SK-N-MC (cell line): ENCODE results near the gene RPA3.

Experiments
- DNase-seq: peaks from one replicate; pipeline ENCODE4 v3.0.0-alpha.2; 2011; ENCODE audit warnings: low read depth, low spot score
- H3K27ac ChIP-seq: fragments of 200-600 bp; sonication (generic); 2 replicates; pipeline ENCODE4 v1.5.1; 2016; ENCODE audit warnings: mixed run types
- H3K36me3 ChIP-seq: fragments of 200-600 bp; sonication (generic); 2 replicates; pipeline ENCODE4 v1.6.1; 2017; ENCODE audit warnings: antibody characterized with exemption, low read length, mixed read lengths; ENCODE audit not compliant: insufficient read depth
- H3K4me3 ChIP-seq: fragments of 200-600 bp; sonication (generic); 2 replicates; pipeline ENCODE4 v1.5.1; 2016
- H3K9ac ChIP-seq: fragments of 200-600 bp; sonication (generic); 2 replicates; pipeline ENCODE4 v1.8.0; 2017; ENCODE audit warnings: mixed run types, mixed read lengths; ENCODE audit not compliant: insufficient read length
- H3K9me3 ChIP-seq: fragments of 200-600 bp; sonication (generic); 2 replicates; pipeline ENCODE4 v1.6.1; 2017; ENCODE audit warnings: low read depth, mild to moderate bottlenecking, antibody characterized with exemption, low read length, moderate library complexity, mixed read lengths
- EZH2 ChIP-seq: fragments of 200-600 bp; sonication (generic); IDR thresholded peaks from one replicate; pipeline ENCODE4 v1.6.1; 2017; ENCODE audit warnings: antibody characterized with exemption
- FOXP2 ChIP-seq: optimal IDR thresholded peaks from 2 replicates; pipeline ENCODE3; 2011; ENCODE audit warnings: mild to moderate bottlenecking, moderate library complexity; ENCODE audit not compliant: insufficient read depth; ENCODE audit errors: extremely low read length, control extremely low read depth
- POLR2AphosphoS5 ChIP-seq: IDR thresholded peaks from 2 replicates; pipeline ENCODE4 v1.6.1; 2012; ENCODE audit warnings: mild to moderate bottlenecking, low read depth, low read length, borderline replicate concordance

The RPA3 gene

DNA sequence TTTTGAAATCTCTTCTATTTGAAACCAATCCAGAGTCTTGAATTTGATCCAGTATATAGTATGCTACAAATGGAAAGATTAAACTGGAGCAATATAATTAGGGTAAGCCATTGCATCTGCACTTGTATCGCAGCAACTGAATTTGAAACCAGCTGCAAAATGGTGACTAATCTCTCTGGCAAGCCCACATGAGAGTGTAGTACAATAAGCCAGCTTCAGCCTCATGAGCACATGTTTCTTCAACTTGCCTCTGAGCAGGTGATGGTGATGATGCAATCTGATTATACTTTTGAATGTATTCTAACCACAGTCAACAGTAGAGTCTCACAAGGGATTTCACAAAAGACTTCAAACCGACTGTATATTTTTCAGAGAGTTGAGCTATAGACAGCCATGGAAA is 829 bp upstream of the RPA3 start:
- Histone ChIP-seq H3K9ac (no peak overlapping the region), H3K27ac (no peak overlapping the region), H3K9me3 (no peaks in the 10 kb centered on the region), H3K4me3 (no peak overlapping the region), H3K36me3 (no peaks in the 10 kb centered on the region)
- TF ChIP-seq FOXP2 (no peak), POLR2AphosphoS5 (no peak), EZH2 (no peak)
- DNase-seq: no peak

DNA sequence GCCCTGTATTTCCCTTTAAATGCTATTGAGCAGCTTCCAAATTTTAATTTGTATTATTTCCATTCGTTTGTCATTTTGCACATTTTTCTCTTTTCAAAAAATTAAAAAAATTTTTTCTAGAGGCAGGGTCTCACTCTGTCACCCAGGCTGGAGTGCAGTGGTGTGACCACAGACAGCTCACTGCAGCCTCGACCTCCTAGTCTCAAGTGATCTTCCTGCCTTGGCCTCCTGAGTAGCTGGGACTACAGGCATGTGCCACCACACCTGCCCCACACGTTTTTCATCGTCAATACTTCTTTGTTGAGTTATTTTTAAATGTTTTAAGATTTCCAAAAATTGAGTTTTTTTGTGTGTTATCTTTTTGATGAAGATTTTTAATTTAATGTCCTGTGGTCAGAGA is 4.7 kb downstream of the RPA3 start:
- Histone ChIP-seq H3K9ac (no peak overlapping the region), H3K36me3 (no peaks in the 10 kb centered on the region), H3K9me3 (no peaks in the 10 kb centered on the region), H3K4me3 (no peak overlapping the region), H3K27ac (no peak overlapping the region)
- no peak for DNase-seq
- TF ChIP-seq EZH2 (no peak), FOXP2 (no peak), POLR2AphosphoS5 (no peak)

DNA sequence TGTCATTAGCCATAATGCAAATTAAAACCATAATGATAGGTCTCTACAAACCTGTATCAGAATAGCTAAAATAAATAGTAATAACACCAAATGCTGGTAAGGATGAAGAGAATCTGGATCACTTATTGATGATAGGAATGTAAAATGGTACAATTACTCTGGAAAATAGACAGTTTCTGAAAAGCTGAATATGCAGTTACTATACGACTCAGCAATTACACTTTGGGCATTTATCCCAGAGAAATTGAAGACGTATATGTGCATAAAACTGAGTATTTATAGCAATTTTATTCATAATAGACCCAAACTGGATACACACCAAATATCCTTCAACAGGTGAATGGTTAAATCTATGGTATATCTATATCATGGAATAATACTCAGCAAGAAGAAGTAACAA is 7.9 kb downstream of the RPA3 start:
- TF ChIP-seq POLR2AphosphoS5: no peak
- no peak for TF ChIP-seq FOXP2
- TF ChIP-seq EZH2: no peak
- no peak overlapping the region for H3K9ac ChIP-seq
- no peak overlapping the region for H3K4me3 ChIP-seq
- DNase-seq: no peak
- no peaks in the 10 kb centered on the region for H3K36me3 ChIP-seq
- H3K9me3 ChIP-seq: no peaks in the 10 kb centered on the region
- H3K27ac ChIP-seq: no peak overlapping the region

DNA sequence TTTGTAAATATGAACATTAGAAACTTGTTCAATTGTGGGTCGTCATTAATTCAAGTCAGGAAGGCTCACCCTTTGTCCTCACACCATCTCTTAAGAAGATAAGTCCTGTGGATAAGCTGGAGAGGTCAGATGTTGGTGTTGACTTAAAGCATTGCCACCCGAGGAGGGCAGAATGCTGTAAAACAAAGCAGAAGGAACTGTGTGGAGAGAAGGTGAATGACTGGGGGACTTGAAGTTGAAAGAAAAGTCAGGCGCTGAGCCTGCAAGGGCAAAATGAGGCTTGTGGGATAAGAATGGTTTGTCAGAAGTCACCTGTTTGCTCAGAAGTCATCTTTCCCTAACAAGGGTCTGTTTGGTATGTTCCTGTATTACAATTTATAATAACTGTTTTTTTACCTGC is 9.1 kb downstream of the RPA3 start:
- Histone ChIP-seq H3K9ac (no peak overlapping the region), H3K36me3 (no peaks in the 10 kb centered on the region), H3K27ac (no peak overlapping the region), H3K9me3 (no peaks in the 10 kb centered on the region), H3K4me3 (no peak overlapping the region)
- no peak for TF ChIP-seq FOXP2
- TF ChIP-seq EZH2: no peak
- TF ChIP-seq POLR2AphosphoS5: no peak
- DNase-seq: no peak

DNA sequence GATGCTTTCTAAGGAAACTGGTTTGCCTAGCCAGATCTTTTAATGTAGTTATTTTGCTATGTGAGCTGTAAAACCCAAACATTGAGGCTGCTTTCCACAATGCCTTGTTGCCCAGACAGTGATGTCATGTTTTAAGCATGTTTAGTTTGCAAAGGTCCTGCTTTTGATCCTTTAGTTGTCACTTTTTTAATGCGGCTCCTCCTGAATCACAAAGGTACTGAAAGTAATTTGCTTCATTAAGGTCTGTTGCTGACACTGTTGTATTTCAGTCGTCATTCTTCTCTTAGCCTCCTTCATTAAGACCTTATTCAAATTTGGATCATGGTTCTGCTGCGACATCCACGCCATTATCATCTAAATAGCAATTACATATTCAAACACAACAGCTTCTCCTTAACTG is 10.6 kb downstream of the RPA3 start:
- Histone ChIP-seq H3K27ac (no peak overlapping the region), H3K9me3 (no peaks in the 10 kb centered on the region), H3K9ac (no peak overlapping the region), H3K4me3 (no peak overlapping the region), H3K36me3 (no peaks in the 10 kb centered on the region)
- TF ChIP-seq FOXP2 (no peak), POLR2AphosphoS5 (no peak), EZH2 (no peak)
- DNase-seq: no peak

DNA sequence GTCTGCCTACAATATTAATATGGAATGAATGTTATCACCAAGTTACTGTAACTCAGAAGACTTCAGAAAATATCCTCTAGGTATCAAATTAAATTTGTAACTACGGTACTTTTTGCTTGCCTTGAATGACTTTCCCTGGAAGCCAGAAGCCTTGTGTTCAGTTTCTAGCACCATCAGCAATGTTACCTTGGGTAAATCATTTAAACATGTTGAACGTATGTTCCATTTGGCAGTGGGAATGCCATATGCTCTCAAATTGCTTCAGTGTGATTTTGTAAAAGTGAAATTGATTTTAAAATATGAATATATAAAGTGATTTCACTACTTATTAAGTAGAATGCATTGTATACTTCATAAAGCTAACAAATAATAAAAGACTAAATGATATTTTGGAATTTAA is 11.2 kb downstream of the RPA3 start:
- TF ChIP-seq FOXP2: no peak
- TF ChIP-seq EZH2: no peak
- TF ChIP-seq POLR2AphosphoS5: no peak
- DNase-seq: no peak
- H3K9me3 ChIP-seq: no peaks in the 10 kb centered on the region
- H3K36me3 ChIP-seq: no peaks in the 10 kb centered on the region
- no peak overlapping the region for H3K9ac ChIP-seq
- no peak overlapping the region for H3K27ac ChIP-seq
- H3K4me3 ChIP-seq: no peak overlapping the region

DNA sequence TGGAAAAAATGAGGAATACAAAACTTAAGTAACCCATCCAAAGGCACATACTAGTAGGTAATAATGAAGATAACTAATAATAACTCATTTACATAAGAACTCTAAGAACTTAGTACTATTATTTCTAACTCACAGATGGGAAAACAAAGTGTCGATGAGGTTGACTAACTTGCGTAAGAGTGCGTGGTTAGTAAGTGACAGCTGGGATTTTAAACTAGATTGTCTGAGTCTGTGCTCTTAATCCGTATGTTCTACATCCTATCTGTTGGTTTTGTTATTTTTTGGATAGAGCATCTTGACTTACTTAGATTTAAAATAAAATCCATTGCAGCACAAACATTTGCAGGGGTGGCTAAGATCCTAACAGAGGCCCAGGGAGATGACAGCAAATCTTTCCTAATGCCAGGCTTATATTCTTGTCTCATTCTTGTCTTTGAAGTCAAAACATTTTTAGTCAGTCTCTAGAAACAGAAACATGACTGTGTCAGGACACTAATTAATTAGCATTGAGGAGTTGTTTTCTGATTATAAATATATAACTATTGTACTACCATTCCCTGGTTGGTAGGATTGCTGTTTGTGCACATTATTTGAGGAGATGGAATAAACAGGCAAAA is 11.7 kb downstream of the RPA3 start:
- H3K4me3 ChIP-seq: no peak overlapping the region
- H3K9me3 ChIP-seq: no peaks in the 10 kb centered on the region
- H3K9ac ChIP-seq: no peak overlapping the region
- no peak overlapping the region for H3K27ac ChIP-seq
- no peaks in the 10 kb centered on the region for H3K36me3 ChIP-seq
- TF ChIP-seq FOXP2: no peak
- TF ChIP-seq EZH2: no peak
- no peak for TF ChIP-seq POLR2AphosphoS5
- DNase-seq: no peak

DNA sequence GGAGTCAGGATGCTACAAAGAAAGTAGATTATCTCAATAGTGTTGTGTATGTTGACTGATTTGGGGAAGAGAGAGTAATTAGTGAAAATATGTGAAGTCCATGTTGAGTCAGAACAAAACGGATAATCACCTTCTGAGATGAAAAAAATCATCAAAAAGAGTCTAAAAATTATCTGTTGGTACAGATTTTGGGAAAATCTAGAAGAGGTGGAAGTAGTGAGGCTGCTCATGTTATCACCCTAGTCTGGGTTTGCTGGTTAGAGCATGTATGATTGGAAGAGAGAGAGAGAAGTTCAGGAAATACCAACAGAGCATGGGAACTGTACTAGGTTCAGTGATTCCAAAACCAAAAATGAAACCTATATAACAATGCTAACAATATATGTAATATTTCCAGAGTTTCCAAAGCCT is 12.3 kb downstream of the RPA3 start:
- no peak overlapping the region for H3K4me3 ChIP-seq
- no peak overlapping the region for H3K9ac ChIP-seq
- TF ChIP-seq POLR2AphosphoS5: no peak
- TF ChIP-seq EZH2: no peak
- no peak for TF ChIP-seq FOXP2
- H3K36me3 ChIP-seq: no peaks in the 10 kb centered on the region
- no peak for DNase-seq
- no peaks in the 10 kb centered on the region for H3K9me3 ChIP-seq
- no peak overlapping the region for H3K27ac ChIP-seq

DNA sequence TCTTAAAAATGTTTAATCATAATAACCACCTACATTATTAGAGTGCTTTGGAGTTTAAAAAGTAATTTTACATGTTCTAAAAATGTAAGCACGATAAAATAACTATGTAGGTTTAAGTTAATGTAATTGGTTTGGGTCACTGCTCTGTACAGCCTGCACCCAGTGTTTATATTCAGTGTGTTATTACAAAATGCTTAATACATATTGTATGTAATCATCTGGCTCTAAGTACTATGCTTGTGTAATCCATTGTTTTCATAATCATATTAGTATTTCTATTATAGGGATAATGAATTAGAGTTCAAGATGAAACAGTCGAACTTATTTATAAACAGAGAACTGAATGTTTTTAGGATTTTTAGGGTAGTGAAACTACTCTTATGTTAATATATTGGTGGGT is 13.1 kb downstream of the RPA3 start:
- Histone ChIP-seq H3K9ac (no peak overlapping the region), H3K4me3 (no peak overlapping the region), H3K9me3 (no peaks in the 10 kb centered on the region), H3K27ac (no peak overlapping the region), H3K36me3 (no peaks in the 10 kb centered on the region)
- no peak for TF ChIP-seq FOXP2
- TF ChIP-seq POLR2AphosphoS5: no peak
- no peak for TF ChIP-seq EZH2
- DNase-seq: no peak
